Natural killer cell (primary cell): ENCODE measurements around the gene CTTN. TPM values are rescaled to one million over a fixed set of nuclear protein-coding genes. Genes with fewer than 3 reads are reported as not detected.

Source experiments
- ATAC-seq, 3 donors: fragments of 150-1000 bp in 2 of 3; fragments of 200-7000 bp in 1 of 3; cut with Tn5 transposase; 1 replicate in 1 of 3; 2 replicates in 2 of 3; pipeline ENCODE4 v1.10.0; 2021; ENCODE audit warnings: mild to moderate bottlenecking in 2 of 3, moderate library complexity in 2 of 3
- DNase-seq, 2 donors: peaks; one replicate each; pipeline versions ENCODE4 v3.0.0 to v3.0.0-alpha.2; 2013 to 2021; ENCODE audit warnings: mixed read lengths in 1 of 2
- H3K27ac ChIP-seq: one replicate; pipeline ENCODE4 v1.5.1; 2013; ENCODE audit warnings: mild to moderate bottlenecking, low read length
- H3K27me3 ChIP-seq: one replicate; pipeline ENCODE4 v1.6.1; 2013; ENCODE audit warnings: low read length; ENCODE audit not compliant: control insufficient read depth, insufficient read depth
- H3K36me3 ChIP-seq: one replicate; pipeline ENCODE4 v1.6.1; 2013; ENCODE audit warnings: low read length; ENCODE audit not compliant: control insufficient read depth, insufficient read depth
- H3K4me1 ChIP-seq: one replicate; pipeline ENCODE4 v1.6.1; 2013; ENCODE audit warnings: low read length; ENCODE audit not compliant: control insufficient read depth, insufficient read depth
- H3K4me3 ChIP-seq: one replicate; pipeline ENCODE4 v1.5.1; 2013; ENCODE audit warnings: low read length
- H3K9me3 ChIP-seq: one replicate; pipeline ENCODE4 v1.6.1; 2013; ENCODE audit warnings: low read length; ENCODE audit not compliant: control insufficient read depth, insufficient read depth
- H3K27ac Mint-ChIP-seq, 2 donors: one replicate each; pipeline ENCODE4 v1.8.0; 2022; ENCODE audit warnings: mild to moderate bottlenecking in 2 of 2, mixed read lengths in 2 of 2, moderate library complexity in 1 of 2
- H3K27me3 Mint-ChIP-seq, 2 donors: one replicate each; pipeline ENCODE4 v1.8.0; 2022; ENCODE audit warnings: low read depth in 2 of 2, mixed read lengths in 2 of 2
- H3K36me3 Mint-ChIP-seq: one replicate; pipeline ENCODE4 v1.8.0; 2022; ENCODE audit warnings: mixed read lengths
- H3K4me1 Mint-ChIP-seq, 2 donors: one replicate each; pipeline ENCODE4 v1.8.0; 2022; ENCODE audit warnings: mixed read lengths in 2 of 2
- H3K4me3 Mint-ChIP-seq: one replicate; pipeline ENCODE4 v1.8.0; 2022; ENCODE audit warnings: mild to moderate bottlenecking, moderate library complexity, mixed read lengths
- H3K9me3 Mint-ChIP-seq, 2 donors: one replicate each; pipeline ENCODE4 v1.8.0; 2022; ENCODE audit warnings: mixed read lengths in 2 of 2
- WGBS: methylation state at CpG from one replicate; pipeline ENCODE4 v1.1.7; 2013; ENCODE audit warnings: missing lambda C conversion rate; ENCODE audit not compliant: insufficient coverage; 5-methylcytosine and 5-hydroxymethylcytosine counted together
- intact Hi-C: fragments of 100-400 bp; cut with micrococcal nuclease; formaldehyde crosslinking; loops from one replicate; pipeline ENCODE4 v1.14.2; 2022
- total RNA-seq, 4 donors: library from RNA; stranded (reverse); fragments of 120-200 nt in 1 of 4; gene quantifications; one replicate each; pipeline versions ENCODE4 v1.2.3 to v1.2.4, GENCODE V29; 2013 to 2022
- TF ChIP-seq, protein P1 (sequence below): fragments of 200-600 bp; IDR thresholded peaks from one replicate; pipeline ENCODE4 v1.8.0; 2022; ENCODE audit warnings: antibody characterized with exemption

CTTN gene
- total RNA-seq, 3 donors from 2014 or later (not counting 1 experiment from before 2014, with no cell fraction given), result 0.59 to 5.8 (median 1.8) TPM

DNA sequence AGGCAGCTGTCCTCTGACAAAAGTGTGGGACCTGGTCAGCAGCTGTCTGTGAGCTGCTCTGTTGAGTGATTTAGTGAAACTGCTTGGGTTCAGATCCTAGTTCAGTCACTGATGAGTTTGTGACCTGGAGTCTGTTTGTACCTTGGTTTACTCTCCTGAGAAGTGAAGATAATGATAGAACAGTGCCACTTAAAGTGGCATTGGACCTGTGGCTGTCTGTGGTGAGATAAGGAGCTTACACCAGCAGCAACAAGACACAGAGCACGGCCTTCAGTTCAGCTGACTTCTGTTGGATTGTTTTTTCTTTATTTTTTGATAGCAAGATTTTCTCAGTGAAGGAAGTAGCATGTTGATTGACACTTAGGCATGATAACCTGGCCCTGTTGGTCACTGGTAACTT is 46.2 kb upstream of the CTTN start:
- Mint-ChIP-seq H3K9me3 (no peaks in the 10 kb centered on the region), H3K27ac (peak overlapping the region; percentile 59 to 90), H3K36me3 (peaks cover 19% of the 10 kb centered on the region), H3K4me3 (peak overlapping the region; percentile 71), H3K27me3 (no peaks in the 10 kb centered on the region), H3K4me1 (peaks cover 33 to 41% of the 10 kb centered on the region in 2 donors)
- H3K4me3 ChIP-seq, result no peak overlapping the region
- DNase-seq, result no peak
- intact Hi-C loops, result loop anchor here (2.0 kb wide), 1 partner anchor 15 kb away; no protein-coding TSS in a partner anchor
- 69% methylated on average over 1 of the region's 1 CpG for WGBS
- H3K36me3 ChIP-seq, result peaks cover 45% of the 10 kb centered on the region
- ATAC-seq, result no peak
- H3K9me3 ChIP-seq, result no peaks in the 10 kb centered on the region
- H3K27me3 ChIP-seq, result no peaks in the 10 kb centered on the region
- peaks cover 26% of the 10 kb centered on the region for H3K4me1 ChIP-seq
- TF ChIP-seq, protein P1, sequence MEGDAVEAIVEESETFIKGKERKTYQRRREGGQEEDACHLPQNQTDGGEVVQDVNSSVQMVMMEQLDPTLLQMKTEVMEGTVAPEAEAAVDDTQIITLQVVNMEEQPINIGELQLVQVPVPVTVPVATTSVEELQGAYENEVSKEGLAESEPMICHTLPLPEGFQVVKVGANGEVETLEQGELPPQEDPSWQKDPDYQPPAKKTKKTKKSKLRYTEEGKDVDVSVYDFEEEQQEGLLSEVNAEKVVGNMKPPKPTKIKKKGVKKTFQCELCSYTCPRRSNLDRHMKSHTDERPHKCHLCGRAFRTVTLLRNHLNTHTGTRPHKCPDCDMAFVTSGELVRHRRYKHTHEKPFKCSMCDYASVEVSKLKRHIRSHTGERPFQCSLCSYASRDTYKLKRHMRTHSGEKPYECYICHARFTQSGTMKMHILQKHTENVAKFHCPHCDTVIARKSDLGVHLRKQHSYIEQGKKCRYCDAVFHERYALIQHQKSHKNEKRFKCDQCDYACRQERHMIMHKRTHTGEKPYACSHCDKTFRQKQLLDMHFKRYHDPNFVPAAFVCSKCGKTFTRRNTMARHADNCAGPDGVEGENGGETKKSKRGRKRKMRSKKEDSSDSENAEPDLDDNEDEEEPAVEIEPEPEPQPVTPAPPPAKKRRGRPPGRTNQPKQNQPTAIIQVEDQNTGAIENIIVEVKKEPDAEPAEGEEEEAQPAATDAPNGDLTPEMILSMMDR, result no peak
- no peak overlapping the region for H3K27ac ChIP-seq

DNA sequence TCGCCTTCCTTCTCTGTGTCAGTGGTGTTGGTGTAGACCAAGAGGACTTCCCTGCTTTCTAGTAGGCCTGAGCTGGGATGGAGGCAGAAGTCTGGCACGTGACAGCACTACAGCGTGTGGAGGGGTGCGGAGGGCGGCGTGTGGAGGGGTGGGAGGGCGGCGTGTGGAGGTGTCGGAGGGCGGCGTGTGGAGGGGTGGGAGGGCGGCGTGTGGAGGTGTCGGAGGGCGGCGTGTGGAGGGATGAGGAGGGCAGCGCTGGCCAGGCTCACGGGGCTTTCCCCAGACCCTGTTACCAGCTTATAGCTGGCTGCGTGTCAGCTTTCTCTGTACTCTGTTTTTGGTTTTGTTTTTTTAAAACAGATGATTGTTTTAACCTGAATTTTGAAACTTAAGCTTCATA is 45.7 kb upstream of the CTTN start:
- H3K4me3 Mint-ChIP-seq, result peak overlapping the region; percentile 71
- peak; percentile 71 to 80 (median 77) for ATAC-seq
- intact Hi-C loops, result loop anchor here (2.0 kb wide), 1 partner anchor 14 kb away; no protein-coding TSS in a partner anchor

GRCh38 chr11:70353329-70353728 is 45.0 kb upstream of the CTTN start:
- Mint-ChIP-seq H3K9me3 (no peaks in the 10 kb centered on the region), H3K4me1 (peaks cover 33 to 41% of the 10 kb centered on the region in 2 donors), H3K27me3 (no peaks in the 10 kb centered on the region), H3K27ac (peak overlapping the region; percentile 57 to 90), H3K36me3 (peaks cover 19% of the 10 kb centered on the region), H3K4me3 (peak overlapping the region; percentile 78)
- Histone ChIP-seq H3K36me3 (peaks cover 43% of the 10 kb centered on the region), H3K4me1 (peaks cover 26% of the 10 kb centered on the region), H3K9me3 (no peaks in the 10 kb centered on the region), H3K27ac (peak overlapping the region; percentile 2), H3K27me3 (no peaks in the 10 kb centered on the region), H3K4me3 (no peak overlapping the region)
- WGBS, result no CpG with 5 or more reads among the region's 2 CpGs
- intact Hi-C loops, result loop anchor here (2.0 kb wide), 1 partner anchor 13 kb away; no protein-coding TSS in a partner anchor
- ATAC-seq, result no peak
- DNase-seq, result no peak
- TF ChIP-seq, protein P1, result no peak

More for the DNA sequence above, 45.7 kb upstream of the CTTN start:
- peaks cover 26% of the 10 kb centered on the region for H3K4me1 ChIP-seq
- no peak overlapping the region for H3K4me3 ChIP-seq
- 64% methylated on average over 19 of the region's 19 CpGs for WGBS
- H3K27me3 ChIP-seq, result no peaks in the 10 kb centered on the region
- peak overlapping the region; percentile 2 for H3K27ac ChIP-seq
- H3K36me3 ChIP-seq, result peaks cover 46% of the 10 kb centered on the region
- peak overlapping the region; percentile 59 to 90 for H3K27ac Mint-ChIP-seq
- no peaks in the 10 kb centered on the region for H3K9me3 Mint-ChIP-seq
- no peaks in the 10 kb centered on the region for H3K9me3 ChIP-seq
- H3K4me1 Mint-ChIP-seq, result peaks cover 33 to 41% of the 10 kb centered on the region in 2 donors
- no peaks in the 10 kb centered on the region for H3K27me3 Mint-ChIP-seq
- peak in 1 of 2 donors; percentile 12 for DNase-seq
- peaks cover 19% of the 10 kb centered on the region for H3K36me3 Mint-ChIP-seq
- TF ChIP-seq, protein P1, result no peak
